IMR-90 (cell line): ENCODE data around the gene MAN1C1. TPM values are rescaled to one million over a fixed set of nuclear protein-coding genes. Genes with fewer than 3 reads are reported as not detected.
A peak's percentile ranks its signal among the peaks of the same experiment; 100 is the strongest.

Source experiments
- ATAC-seq: fragments of 200-7000 bp; cut with Tn5 transposase; 2 replicates; pipeline ENCODE4 v1.9.1; 2020; ENCODE audit warnings: low read depth, mild to moderate bottlenecking, moderate library complexity
- BruUV-seq: library from RNA; stranded (reverse); fragments of 400-500 nt; replicated peaks from 2 replicates; lab custom pipeline; 2021; lab: Mats Ljungman, UMichigan
- CTCF ChIA-PET: fragments of 300-600 bp; formaldehyde crosslinking; extraction: SDS; loops from one replicate; lab custom pipeline; 2021; ENCODE audit warnings: antibody characterized with exemption; lab: Yijun Ruan, JAX
- POLR2A ChIA-PET: fragments of 300-600 bp; sonication (Branson Sonifier 250); formaldehyde crosslinking; loops from one replicate; lab custom pipeline; 2022; ENCODE audit warnings: antibody characterized with exemption; ENCODE audit not compliant: unreplicated experiment; lab: Charles Lee
- DNase-seq: peaks from one replicate; pipeline ENCODE4 v3.0.0; 2013
- H2AFZ ChIP-seq: replicated peaks from 2 replicates; pipeline ENCODE3; 2013; ENCODE audit warnings: low read length, mild to moderate bottlenecking; ENCODE audit not compliant: poor library complexity
- H2AK5ac ChIP-seq: 2 replicates; pipeline ENCODE4 v1.6.1; 2013; ENCODE audit warnings: low read depth, low read length, inconsistent platforms
- H2AK9ac ChIP-seq: replicated peaks from 2 replicates; pipeline ENCODE3; 2013; ENCODE audit warnings: mild to moderate bottlenecking, low read depth, low read length, moderate library complexity; ENCODE audit not compliant: poor library complexity
- H2BK120ac ChIP-seq: 2 replicates; pipeline ENCODE4 v1.6.1; 2013; ENCODE audit warnings: low read depth, low read length, inconsistent platforms
- H2BK15ac ChIP-seq: 3 replicates; pipeline ENCODE4 v1.6.1; 2013; ENCODE audit warnings: low read depth, low read length, inconsistent platforms
- H2BK20ac ChIP-seq: 2 replicates; pipeline ENCODE4 v1.6.1; 2013; ENCODE audit warnings: low read depth, mild to moderate bottlenecking, inconsistent platforms, low read length, moderate library complexity
- H2BK5ac ChIP-seq: 2 replicates; pipeline ENCODE4 v1.6.1; 2013; ENCODE audit warnings: mild to moderate bottlenecking, low read depth, low read length, inconsistent platforms; ENCODE audit not compliant: poor library complexity, severe bottlenecking
- H3K14ac ChIP-seq: replicated peaks from 2 replicates; pipeline ENCODE4 v1.6.1; 2013; ENCODE audit warnings: low read depth, low read length, inconsistent platforms
- H3K18ac ChIP-seq: 2 replicates; pipeline ENCODE4 v1.6.1; 2013; ENCODE audit warnings: low read depth, low read length, control low read depth
- H3K23ac ChIP-seq: 2 replicates; pipeline ENCODE4 v1.6.1; 2013; ENCODE audit warnings: low read depth, low read length, inconsistent platforms
- H3K27ac ChIP-seq: 2 replicates; pipeline ENCODE4 v1.5.1; 2013; ENCODE audit warnings: mild to moderate bottlenecking, control low read depth, low read length; ENCODE audit not compliant: insufficient read depth
- H3K27me3 ChIP-seq: 2 replicates; pipeline ENCODE4 v1.6.1; 2013; ENCODE audit warnings: low read length; ENCODE audit not compliant: control insufficient read depth, insufficient read depth
- H3K36me3 ChIP-seq: 2 replicates; pipeline ENCODE4 v1.6.1; 2013; ENCODE audit warnings: low read length, mixed read lengths; ENCODE audit not compliant: control insufficient read depth, insufficient read depth
- H3K4ac ChIP-seq: 2 replicates; pipeline ENCODE4 v1.6.1; 2013; ENCODE audit warnings: low read depth, low read length, inconsistent platforms
- H3K4me1 ChIP-seq: 2 replicates; pipeline ENCODE4 v1.6.1; 2013; ENCODE audit warnings: low read length, mixed read lengths; ENCODE audit not compliant: control insufficient read depth, insufficient read depth
- H3K4me2 ChIP-seq: 2 replicates; pipeline ENCODE4 v1.6.1; 2013; ENCODE audit warnings: low read depth, mild to moderate bottlenecking, control low read depth, low read length, moderate library complexity
- H3K4me3 ChIP-seq: 2 replicates; pipeline ENCODE4 v1.5.1; 2013; ENCODE audit warnings: low read depth, mild to moderate bottlenecking, control low read depth, low read length, moderate library complexity; ENCODE audit not compliant: insufficient read depth
- H3K56ac ChIP-seq: 2 replicates; pipeline ENCODE4 v1.6.1; 2013; ENCODE audit warnings: low read length, inconsistent platforms; ENCODE audit not compliant: insufficient read depth; ENCODE audit errors: extremely low read depth
- H3K79me1 ChIP-seq, 2 experiments: 2 replicates each; pipeline ENCODE4 v1.6.1; 2013; ENCODE audit warnings: low read length in 2 of 2, inconsistent platforms in 1 of 2, low read depth in 1 of 2
- H3K9ac ChIP-seq: 2 replicates; pipeline ENCODE4 v1.6.1; 2013; ENCODE audit warnings: low read depth, low read length, control low read depth
- H3K9me1 ChIP-seq: 2 replicates; pipeline ENCODE4 v1.6.1; 2013; ENCODE audit warnings: low read length, inconsistent platforms; ENCODE audit not compliant: insufficient read depth
- H3K9me3 ChIP-seq: 2 replicates; pipeline ENCODE4 v1.6.1; 2013; ENCODE audit warnings: low read length; ENCODE audit not compliant: control insufficient read depth, insufficient read depth
- H4K20me1 ChIP-seq: 2 replicates; pipeline ENCODE4 v1.6.1; 2013; ENCODE audit warnings: low read length, inconsistent platforms; ENCODE audit not compliant: insufficient read depth
- H4K5ac ChIP-seq: 2 replicates; pipeline ENCODE4 v1.6.1; 2013; ENCODE audit warnings: mild to moderate bottlenecking, low read depth, low read length, control low read depth
- H4K8ac ChIP-seq, 2 experiments: 2 replicates each; pipeline ENCODE4 v1.6.1; 2013; ENCODE audit warnings: low read depth in 2 of 2, low read length in 2 of 2, control low read depth in 1 of 2, inconsistent platforms in 1 of 2
- H4K91ac ChIP-seq: 2 replicates; pipeline ENCODE4 v1.6.1; 2013; ENCODE audit warnings: low read depth, low read length, inconsistent platforms; ENCODE audit not compliant: insufficient read depth
- BHLHE40 ChIP-seq: fragments of 150-350 bp; IDR thresholded peaks from 2 replicates; pipeline ENCODE4 v1.6.1; 2016; ENCODE audit warnings: mild to moderate bottlenecking, low read depth, low read length
- CEBPB ChIP-seq: IDR thresholded peaks from 2 replicates; pipeline ENCODE4 v1.6.1; 2012; ENCODE audit warnings: low read depth, low read length, improper control_type of control experiment
- CHD1 ChIP-seq: IDR thresholded peaks from 2 replicates; pipeline ENCODE4 v1.6.1; 2012; ENCODE audit warnings: low read depth, low read length, improper control_type of control experiment
- CTCF ChIP-seq: conservative IDR thresholded peaks from 2 replicates; pipeline ENCODE4 v1.5.1; 2012; ENCODE audit warnings: mild to moderate bottlenecking, low read depth, low read length, improper control_type of control experiment
- ELK1 ChIP-seq: fragments of 150-350 bp; IDR thresholded peaks from 2 replicates; pipeline ENCODE4 v1.6.1; 2016; ENCODE audit warnings: low read depth, mild to moderate bottlenecking, low read length, moderate library complexity, borderline replicate concordance
- FOS ChIP-seq: fragments of 150-350 bp; IDR thresholded peaks from 2 replicates; pipeline ENCODE4 v1.6.1; 2016; ENCODE audit warnings: low read depth, low read length
- MAZ ChIP-seq: IDR thresholded peaks from 2 replicates; pipeline ENCODE4 v1.6.1; 2012; ENCODE audit warnings: low read depth, mild to moderate bottlenecking, low read length, improper control_type of control experiment, moderate library complexity, borderline replicate concordance
- MXI1 ChIP-seq: IDR thresholded peaks from 2 replicates; pipeline ENCODE4 v1.6.1; 2012; ENCODE audit warnings: low read depth, mild to moderate bottlenecking, low read length, moderate library complexity, borderline replicate concordance
- POLR2A ChIP-seq: IDR thresholded peaks from 2 replicates; pipeline ENCODE4 v1.6.1; 2012; ENCODE audit warnings: mild to moderate bottlenecking, low read depth, low read length
- RAD21 ChIP-seq: IDR thresholded peaks from 2 replicates; pipeline ENCODE4 v1.6.1; 2012; ENCODE audit warnings: low read length, improper control_type of control experiment
- RFX5 ChIP-seq: IDR thresholded peaks from 2 replicates; pipeline ENCODE4 v1.8.0; 2012; ENCODE audit warnings: low read depth, mild to moderate bottlenecking, low read length, moderate library complexity
- SMC3 ChIP-seq: fragments of 150-350 bp; IDR thresholded peaks from 2 replicates; pipeline ENCODE4 v1.6.1; 2016; ENCODE audit warnings: low read depth, mild to moderate bottlenecking, antibody characterized with exemption, low read length, moderate library complexity
- USF2 ChIP-seq: fragments of 150-350 bp; IDR thresholded peaks from 2 replicates; pipeline ENCODE4 v1.6.1; 2017; ENCODE audit warnings: mild to moderate bottlenecking, antibody characterized with exemption, low read length, low read depth
- WGBS, 2 experiments: methylation state at CpG; one replicate each; pipeline versions ENCODE4 v1.1.5 to v1.1.7; 2013; ENCODE audit warnings: missing lambda C conversion rate in 2 of 2; ENCODE audit not compliant: insufficient read length in 1 of 2; ENCODE audit errors: extremely low coverage in 2 of 2; 5-methylcytosine and 5-hydroxymethylcytosine counted together
- dilution Hi-C: fragments of 300-500 bp; cut with HindIII; formaldehyde crosslinking; loops from one replicate; pipeline ENCODE4 v1.14.3; 2018; ENCODE audit warnings: low sequenced_read_pairs; ENCODE audit not compliant: unreplicated experiment
- in situ Hi-C: fragments of 300-500 bp; cut with MboI; formaldehyde crosslinking; loops from 3 replicates; pipeline ENCODE4 v1.14.3; 2019; ENCODE audit warnings: low sequenced_read_pairs, inconsistent platforms, mixed read lengths
- intact Hi-C: fragments of 100-400 bp; cut with micrococcal nuclease; formaldehyde crosslinking; loops from 2 replicates; pipeline ENCODE4 v1.10.0; 2022
- polyA plus RNA-seq, 3 experiments: library from polyadenylated mRNA; depleted of rRNA; stranded (reverse); fragments of >200 nt; gene quantifications; 2 replicates each; pipeline ENCODE4 v1.2.3, GENCODE V29; 2012; ENCODE audit warnings: low replicate concordance in 1 of 3
- total RNA-seq: library from RNA; depleted of rRNA; stranded (reverse); fragments of >200 nt; gene quantifications from 2 replicates; pipeline ENCODE4 v1.2.3, GENCODE V29; 2012

Gene MAN1C1
- total and polyA plus RNA-seq, 2 of the 4 experiments (the other 2 are of a cell fraction): 3.2 to 11.3 TPM

DNA sequence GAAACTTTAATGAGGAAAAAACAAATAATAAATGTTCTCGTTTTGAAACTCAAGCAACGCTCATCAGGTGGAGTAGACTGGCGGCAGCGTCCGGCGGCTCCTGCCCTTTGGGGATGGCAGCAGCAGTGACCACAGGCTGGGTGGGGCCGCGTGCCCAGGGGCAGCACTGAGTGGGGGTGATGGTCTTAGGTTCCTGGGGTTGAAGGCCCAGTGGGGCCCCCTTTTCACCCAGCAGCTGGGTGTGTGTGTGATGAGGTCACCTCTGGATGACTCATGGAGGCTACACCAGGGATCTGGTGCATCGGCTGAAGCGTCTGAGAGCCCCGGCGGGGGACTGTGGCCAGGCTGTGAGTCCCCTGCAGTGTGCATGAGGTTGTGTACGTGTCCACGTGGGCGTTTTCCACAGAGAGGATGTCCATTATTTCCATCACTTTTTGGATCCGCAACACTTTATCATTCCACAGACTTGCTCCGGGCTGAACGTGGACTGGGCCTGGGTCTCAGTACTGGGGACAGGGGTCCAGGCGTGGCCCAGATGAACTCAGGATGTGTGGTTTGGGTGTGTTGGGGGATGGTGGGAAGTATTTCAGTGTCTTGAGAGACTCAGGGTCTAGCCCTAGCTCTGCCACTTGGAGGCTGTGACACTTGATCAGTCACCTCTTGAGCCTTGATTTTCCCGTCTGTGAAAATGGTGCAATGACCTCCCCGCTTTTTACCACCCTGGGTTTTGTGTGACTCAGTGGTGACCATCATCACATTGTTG, 47.6 kb upstream of the MAN1C1 start:
- Histone ChIP-seq H3K4ac (peak overlapping the region; percentile 95), H4K8ac (peak overlapping the region; percentile 81 to 86), H3K4me1 (peaks cover 41% of the 10 kb centered on the region), H2BK20ac (peak overlapping the region; percentile 83), H3K9ac (peak overlapping the region; percentile 12; the same call in 1 of the 2 replicates), H3K27ac (peak overlapping the region; percentile 84), H4K91ac (peak overlapping the region; percentile 84), H2AK5ac (peak overlapping the region; percentile 99), H2BK5ac (peak overlapping the region; percentile 85), H3K9me3 (no peaks in the 10 kb centered on the region), H3K4me3 (no peak overlapping the region), H3K9me1 (peaks cover 16% of the 10 kb centered on the region), H4K20me1 (no peaks in the 10 kb centered on the region), H3K4me2 (peak overlapping the region; percentile 4; the same call in 1 of the 2 replicates), H3K23ac (peak overlapping the region; percentile 70), H2BK120ac (peak overlapping the region; percentile 91), H3K14ac (peak overlapping the region; percentile 82), H3K79me1 (peaks cover 0 to 9% of the 10 kb centered on the region in 2 experiments; a peak in 2 of 4 replicates), H2AFZ (peak overlapping the region; percentile 36), H2AK9ac (peak overlapping the region; percentile 50), H3K36me3 (peaks cover 3% of the 10 kb centered on the region; the same call in 1 of the 2 replicates), H2BK15ac (peak overlapping the region; percentile 87; the same call in 2 of the 3 replicates), H4K5ac (peak overlapping the region; percentile 60), H3K56ac (0 out of 2 replicates have a peak overlapping the region, but pooled peaks have one; percentile 4), H3K18ac (peak overlapping the region; percentile 77), H3K27me3 (no peaks in the 10 kb centered on the region)
- dilution Hi-C loops: no loop called here
- ATAC-seq (peak; percentile 63), DNase-seq (peak; percentile 88)
- intact Hi-C loops: no loop called here
- CTCF ChIA-PET: interaction anchor here (0.6 kb wide), 1 partner anchor 814 kb away, joined by 3 read pairs; no protein-coding TSS in a partner anchor
- BruUV-seq: no TSS peak
- POLR2A ChIA-PET: interaction anchor here (0.6 kb wide), 1 partner anchor 131 kb away, joined by 3 read pairs; no protein-coding TSS in a partner anchor
- WGBS, 2 experiments: 72% methylated on average over 4 of the region's 21 CpGs; no CpG with 5 or more reads in 1 of the 2 experiments
- in situ Hi-C loops: no loop called here
- TF ChIP-seq CEBPB (no peak), ELK1 (no peak), USF2 (peak; percentile 54; the same call in 1 of the 2 replicates), CTCF (no peak), FOS (peak; percentile 93), MAZ (peak; percentile 57), POLR2A (no peak), BHLHE40 (no peak; the same call in 1 of the 2 replicates), MXI1 (0 out of 2 replicates have a peak, but pooled peaks have one; percentile 34), CHD1 (no peak), RAD21 (peak; percentile 14; the same call in 1 of the 2 replicates), SMC3 (no peak), RFX5 (no peak)
